Adrenal gland (tissue), 5 donors: ENCODE results near the gene NQO2.

Source experiments
- CTCF ChIP-seq, 6 experiments: fragments of 450-650 bp in 4 of 6; fragments of 200-600 bp in 2 of 6; sonication (generic) in 1 of 6; IDR thresholded peaks; 1 replicate in 5 of 6; 2 replicates in 1 of 6; pipeline versions ENCODE4 v1.5.1 to v1.8.0; 2016 to 2021; ENCODE audit warnings: antibody characterized with exemption in 6 of 6, mild to moderate bottlenecking in 2 of 6, moderate library complexity in 1 of 6
- POLR2A ChIP-seq, 2 donors: fragments of 450-650 bp; IDR thresholded peaks; one replicate each; pipeline ENCODE4 v1.6.1; 2017; ENCODE audit warnings: antibody characterized with exemption in 2 of 2, mild to moderate bottlenecking in 2 of 2, moderate library complexity in 1 of 2
- donor health status: DM: no; HTN: no; CAD: no.

GRCh38 chr6:3022765-3023662 is 23.3 kb downstream of the NQO2 start:
- TF ChIP-seq POLR2A (IDR thresholded peaks at IDR 0.05) (no peak), CTCF (IDR thresholded peaks at IDR 0.05) (no peak)
